ENCODE results near the gene SIPA1L3.

- TF ChIP-seq, protein P1, sequence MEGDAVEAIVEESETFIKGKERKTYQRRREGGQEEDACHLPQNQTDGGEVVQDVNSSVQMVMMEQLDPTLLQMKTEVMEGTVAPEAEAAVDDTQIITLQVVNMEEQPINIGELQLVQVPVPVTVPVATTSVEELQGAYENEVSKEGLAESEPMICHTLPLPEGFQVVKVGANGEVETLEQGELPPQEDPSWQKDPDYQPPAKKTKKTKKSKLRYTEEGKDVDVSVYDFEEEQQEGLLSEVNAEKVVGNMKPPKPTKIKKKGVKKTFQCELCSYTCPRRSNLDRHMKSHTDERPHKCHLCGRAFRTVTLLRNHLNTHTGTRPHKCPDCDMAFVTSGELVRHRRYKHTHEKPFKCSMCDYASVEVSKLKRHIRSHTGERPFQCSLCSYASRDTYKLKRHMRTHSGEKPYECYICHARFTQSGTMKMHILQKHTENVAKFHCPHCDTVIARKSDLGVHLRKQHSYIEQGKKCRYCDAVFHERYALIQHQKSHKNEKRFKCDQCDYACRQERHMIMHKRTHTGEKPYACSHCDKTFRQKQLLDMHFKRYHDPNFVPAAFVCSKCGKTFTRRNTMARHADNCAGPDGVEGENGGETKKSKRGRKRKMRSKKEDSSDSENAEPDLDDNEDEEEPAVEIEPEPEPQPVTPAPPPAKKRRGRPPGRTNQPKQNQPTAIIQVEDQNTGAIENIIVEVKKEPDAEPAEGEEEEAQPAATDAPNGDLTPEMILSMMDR (IDR thresholded peaks at IDR 0.05) = no peak
- TF ChIP-seq POLR2A (IDR thresholded peaks at IDR 0.05) = no peak
These were observed 37.2 kb upstream of the SIPA1L3 start for GRCh38 chr19:37869766-37870340.

Measured in breast epithelium (tissue), 3 donors.